ENCODE results near the gene CEACAM7.

DNA sequence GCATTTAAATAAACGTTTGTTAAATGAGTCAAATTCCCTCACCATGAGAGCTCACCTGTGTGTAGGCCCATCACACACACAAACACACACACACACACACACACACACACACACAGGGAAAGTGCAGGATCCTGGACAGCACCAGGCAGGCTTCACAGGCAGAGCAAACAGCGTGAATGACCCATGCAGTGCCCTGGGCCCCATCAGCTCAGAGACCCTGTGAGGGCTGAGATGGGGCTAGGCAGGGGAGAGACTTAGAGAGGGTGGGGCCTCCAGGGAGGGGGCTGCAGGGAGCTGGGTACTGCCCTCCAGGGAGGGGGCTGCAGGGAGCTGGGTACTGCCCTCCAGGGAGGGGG is 11.9 kb upstream of the CEACAM7 start:
- TF ChIP-seq, protein P1, sequence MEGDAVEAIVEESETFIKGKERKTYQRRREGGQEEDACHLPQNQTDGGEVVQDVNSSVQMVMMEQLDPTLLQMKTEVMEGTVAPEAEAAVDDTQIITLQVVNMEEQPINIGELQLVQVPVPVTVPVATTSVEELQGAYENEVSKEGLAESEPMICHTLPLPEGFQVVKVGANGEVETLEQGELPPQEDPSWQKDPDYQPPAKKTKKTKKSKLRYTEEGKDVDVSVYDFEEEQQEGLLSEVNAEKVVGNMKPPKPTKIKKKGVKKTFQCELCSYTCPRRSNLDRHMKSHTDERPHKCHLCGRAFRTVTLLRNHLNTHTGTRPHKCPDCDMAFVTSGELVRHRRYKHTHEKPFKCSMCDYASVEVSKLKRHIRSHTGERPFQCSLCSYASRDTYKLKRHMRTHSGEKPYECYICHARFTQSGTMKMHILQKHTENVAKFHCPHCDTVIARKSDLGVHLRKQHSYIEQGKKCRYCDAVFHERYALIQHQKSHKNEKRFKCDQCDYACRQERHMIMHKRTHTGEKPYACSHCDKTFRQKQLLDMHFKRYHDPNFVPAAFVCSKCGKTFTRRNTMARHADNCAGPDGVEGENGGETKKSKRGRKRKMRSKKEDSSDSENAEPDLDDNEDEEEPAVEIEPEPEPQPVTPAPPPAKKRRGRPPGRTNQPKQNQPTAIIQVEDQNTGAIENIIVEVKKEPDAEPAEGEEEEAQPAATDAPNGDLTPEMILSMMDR (conservative IDR thresholded peaks at IDR 0.05; ENCODE audit: low read depth, low read length) = no peak
- no peak for TF ChIP-seq EZH2 (IDR thresholded peaks at IDR 0.05; ENCODE audit: borderline replicate concordance, low read depth, low read length, poor library complexity, severe bottlenecking)
